ENCODE results near the gene RETREG2.

DNA sequence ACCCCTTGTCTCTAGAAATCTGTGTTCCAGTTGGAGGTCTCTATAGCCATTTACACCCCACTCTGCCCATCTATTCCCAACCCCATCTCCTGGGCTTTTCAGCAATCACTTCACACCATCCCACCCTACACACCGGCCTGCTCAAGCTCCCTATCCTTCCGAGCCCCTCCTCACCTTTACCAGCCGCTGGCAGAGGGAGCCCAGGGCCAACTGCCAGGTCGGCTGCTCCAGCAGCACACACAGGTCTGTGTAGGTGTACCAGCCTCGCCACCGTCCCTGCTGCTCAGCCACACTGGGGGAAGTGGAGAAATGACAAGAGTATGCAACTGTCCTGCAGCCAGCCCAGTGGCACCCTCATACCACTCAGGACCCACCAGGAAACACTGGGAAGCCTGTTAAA is 4.9 kb upstream of the RETREG2 start:
- TF ChIP-seq MAFK (IDR thresholded peaks at IDR 0.05; ENCODE audit: low read depth, low read length) (no peak), POLR2A (IDR thresholded peaks at IDR 0.05; ENCODE audit: low read depth, low read length) (no peak), NFE2L2 (IDR thresholded peaks at IDR 0.05; ENCODE audit: low read depth, low read length) (no peak), MAZ (IDR thresholded peaks at IDR 0.05; ENCODE audit: borderline replicate concordance, low read depth, low read length) (no peak), FOS (IDR thresholded peaks at IDR 0.05; ENCODE audit: low read depth, low read length) (no peak), CEBPB (IDR thresholded peaks at IDR 0.05; ENCODE audit: low read depth, low read length) (no peak)
- TF ChIP-seq, protein P1, sequence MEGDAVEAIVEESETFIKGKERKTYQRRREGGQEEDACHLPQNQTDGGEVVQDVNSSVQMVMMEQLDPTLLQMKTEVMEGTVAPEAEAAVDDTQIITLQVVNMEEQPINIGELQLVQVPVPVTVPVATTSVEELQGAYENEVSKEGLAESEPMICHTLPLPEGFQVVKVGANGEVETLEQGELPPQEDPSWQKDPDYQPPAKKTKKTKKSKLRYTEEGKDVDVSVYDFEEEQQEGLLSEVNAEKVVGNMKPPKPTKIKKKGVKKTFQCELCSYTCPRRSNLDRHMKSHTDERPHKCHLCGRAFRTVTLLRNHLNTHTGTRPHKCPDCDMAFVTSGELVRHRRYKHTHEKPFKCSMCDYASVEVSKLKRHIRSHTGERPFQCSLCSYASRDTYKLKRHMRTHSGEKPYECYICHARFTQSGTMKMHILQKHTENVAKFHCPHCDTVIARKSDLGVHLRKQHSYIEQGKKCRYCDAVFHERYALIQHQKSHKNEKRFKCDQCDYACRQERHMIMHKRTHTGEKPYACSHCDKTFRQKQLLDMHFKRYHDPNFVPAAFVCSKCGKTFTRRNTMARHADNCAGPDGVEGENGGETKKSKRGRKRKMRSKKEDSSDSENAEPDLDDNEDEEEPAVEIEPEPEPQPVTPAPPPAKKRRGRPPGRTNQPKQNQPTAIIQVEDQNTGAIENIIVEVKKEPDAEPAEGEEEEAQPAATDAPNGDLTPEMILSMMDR (conservative IDR thresholded peaks at IDR 0.05; ENCODE audit: low read depth, low read length) = no peak

All from IMR-90 (cell line).